GM19324 (cell line): ENCODE data around the gene ERCC4.

Experiments
- ATAC-seq: cut with Tn5 transposase; IDR thresholded peaks from one replicate; pipeline ENCODE4 v1.9.1; 2021; ENCODE audit warnings: mild to moderate bottlenecking, moderate library complexity; ENCODE audit not compliant: unreplicated experiment, low FRiP score

The ERCC4 gene

GRCh38 chr16:13988038-13988437 lies 68.1 kb downstream of the ERCC4 start:
- no peak for ATAC-seq

GRCh38 chr16:13992322-13992721 lies 72.4 kb downstream of the ERCC4 start:
- no peak for ATAC-seq

GRCh38 chr16:13992976-13993375 lies 73.0 kb downstream of the ERCC4 start:
- ATAC-seq: no peak

- no peak for ATAC-seq
These were observed 74.5 kb downstream of the ERCC4 start for GRCh38 chr16:13994239-13995106.

- no peak for ATAC-seq
These were observed 75.2 kb downstream of the ERCC4 start for GRCh38 chr16:13995194-13995593.

- no peak for ATAC-seq
These were observed 76.9 kb downstream of the ERCC4 start for GRCh38 chr16:13996778-13997288.

GRCh38 chr16:13997526-13997925 lies 77.6 kb downstream of the ERCC4 start:
- ATAC-seq: no peak

GRCh38 chr16:13997933-13998332 lies 78.0 kb downstream of the ERCC4 start:
- peak; percentile 79 for ATAC-seq

GRCh38 chr16:13999071-13999894 lies 79.3 kb downstream of the ERCC4 start:
- ATAC-seq: no peak

- no peak for ATAC-seq
These were observed 80.0 kb downstream of the ERCC4 start for GRCh38 chr16:13999895-14000425.

- ATAC-seq: no peak
These were observed 81.6 kb downstream of the ERCC4 start for GRCh38 chr16:14001521-14001920.
